GM04504 (cell line): Measurements from ENCODE around the gene SSPN.

Experiments
- DNase-seq: peaks from one replicate; pipeline ENCODE4 v3.0.0-alpha.2; 2012; ENCODE audit warnings: low read depth

The SSPN gene

DNA sequence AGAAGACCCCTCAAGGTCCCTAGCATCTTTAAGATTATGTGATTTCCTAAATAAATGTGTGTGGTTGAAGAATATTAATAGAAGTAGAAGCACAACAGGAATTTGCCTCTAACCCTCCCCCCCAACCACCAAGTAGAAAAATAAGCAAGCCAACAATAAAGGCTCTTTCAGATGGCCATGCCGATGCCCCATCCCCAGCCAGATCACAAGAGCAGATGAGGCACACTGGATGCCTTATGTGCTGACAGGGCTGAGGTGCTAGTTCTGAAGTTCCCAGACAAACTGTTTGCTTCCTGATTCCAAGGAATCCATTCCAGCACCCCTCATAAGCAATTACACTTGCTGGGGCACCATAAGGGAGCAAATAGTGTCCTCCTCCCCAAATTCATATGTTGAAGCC is 90.0 kb downstream of the SSPN start:
- DNase-seq: no peak

DNA sequence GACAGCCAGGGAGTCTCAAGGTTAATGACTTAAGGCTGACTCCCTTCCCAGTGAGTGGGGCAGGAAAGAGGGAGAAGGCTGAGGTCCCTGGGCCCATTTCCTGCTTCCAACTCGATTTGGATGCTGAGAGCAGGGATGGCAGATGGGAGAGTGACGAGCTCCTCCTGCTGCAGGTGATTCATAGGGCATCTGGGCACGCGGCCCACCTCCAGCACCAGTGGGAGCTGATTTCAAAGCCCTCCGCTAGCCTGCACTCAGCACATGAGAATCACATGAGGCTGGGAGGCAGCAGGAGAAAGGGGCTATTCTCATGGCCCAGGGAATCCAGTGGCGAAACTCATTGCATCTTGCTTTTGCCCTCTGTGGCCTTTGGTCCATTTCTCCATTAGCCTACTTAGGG is 90.8 kb downstream of the SSPN start:
- DNase-seq: no peak

- DNase-seq: no peak
Observed at GRCh38 chr12:26287671-26288381, 92.5 kb downstream of the SSPN start.

GRCh38 chr12:26290565-26290964 is 95.2 kb downstream of the SSPN start:
- no peak for DNase-seq

DNA sequence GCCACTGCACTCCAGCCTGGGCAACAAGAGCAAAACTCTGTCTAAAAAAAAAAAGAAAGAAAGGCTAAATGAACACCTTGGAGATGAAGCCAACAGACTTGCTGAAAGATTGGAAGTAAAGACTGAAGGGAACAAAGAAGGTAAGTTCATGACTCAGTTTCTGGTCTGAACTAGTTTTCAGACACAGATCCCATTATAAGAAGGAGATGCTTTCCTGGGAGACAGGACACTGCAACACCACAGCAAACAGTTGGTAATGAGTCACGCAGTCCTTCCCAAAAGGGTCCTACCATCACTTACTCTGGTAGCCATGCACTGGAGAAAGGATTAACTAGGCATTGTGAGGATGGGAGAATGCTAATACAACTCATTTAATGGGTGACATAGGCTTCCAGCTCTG is 97.2 kb downstream of the SSPN start:
- DNase-seq: no peak

GRCh38 chr12:26293612-26294011 is 98.2 kb downstream of the SSPN start:
- no peak for DNase-seq

DNA sequence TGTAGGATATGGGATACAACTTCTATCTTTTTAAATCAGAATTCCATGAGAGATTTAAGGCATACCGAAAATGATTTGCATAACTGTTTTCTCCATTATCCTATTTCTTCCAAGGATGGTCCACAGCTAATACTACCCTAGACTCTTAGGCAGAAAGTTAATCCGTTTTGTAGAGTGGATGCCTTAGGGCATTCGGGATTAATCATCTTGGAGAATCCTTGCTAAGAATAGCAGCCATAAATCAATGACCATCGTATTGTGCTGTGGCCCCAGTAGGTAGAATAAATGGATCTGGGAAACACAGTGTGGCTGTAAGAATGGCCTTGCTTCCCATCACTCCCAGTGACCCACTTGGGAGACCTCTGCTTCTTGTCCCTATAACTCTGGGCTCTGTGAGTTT is 99.6 kb downstream of the SSPN start:
- no peak for DNase-seq

DNA sequence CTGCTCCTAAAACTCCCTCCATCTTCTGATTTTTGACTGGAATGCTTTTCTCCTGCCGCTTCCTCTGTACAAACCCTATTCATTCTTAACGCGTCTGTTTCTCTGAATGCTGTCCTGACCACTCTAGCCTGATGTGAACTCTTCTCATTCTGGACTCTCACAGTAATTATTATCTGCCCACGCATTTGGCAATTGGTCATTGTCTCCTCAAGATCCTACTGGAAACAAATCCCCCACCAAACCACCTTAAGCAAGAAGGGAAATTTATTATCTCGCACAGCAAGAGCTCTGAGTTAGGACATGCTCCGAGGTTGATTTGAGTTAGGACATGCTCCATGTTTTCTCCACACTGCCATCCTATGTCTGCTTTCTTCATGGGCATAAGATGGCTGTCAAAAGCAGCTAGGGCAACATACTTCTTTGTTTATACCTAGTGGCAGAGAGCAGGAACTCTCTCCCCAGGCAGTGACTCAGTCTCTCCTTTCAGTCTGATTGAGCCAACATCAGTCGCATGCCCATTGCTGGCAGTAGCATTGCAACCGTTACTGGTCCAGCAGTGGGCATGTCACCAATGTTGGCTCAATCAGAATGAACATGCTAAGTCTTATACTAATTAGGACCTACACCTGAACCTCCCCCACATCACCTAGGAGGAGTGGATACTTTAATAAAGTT is 102.2 kb downstream of the SSPN start:
- no peak for DNase-seq

- DNase-seq: no peak
Observed at GRCh38 chr12:26298785-26299621, 103.6 kb downstream of the SSPN start.

DNA sequence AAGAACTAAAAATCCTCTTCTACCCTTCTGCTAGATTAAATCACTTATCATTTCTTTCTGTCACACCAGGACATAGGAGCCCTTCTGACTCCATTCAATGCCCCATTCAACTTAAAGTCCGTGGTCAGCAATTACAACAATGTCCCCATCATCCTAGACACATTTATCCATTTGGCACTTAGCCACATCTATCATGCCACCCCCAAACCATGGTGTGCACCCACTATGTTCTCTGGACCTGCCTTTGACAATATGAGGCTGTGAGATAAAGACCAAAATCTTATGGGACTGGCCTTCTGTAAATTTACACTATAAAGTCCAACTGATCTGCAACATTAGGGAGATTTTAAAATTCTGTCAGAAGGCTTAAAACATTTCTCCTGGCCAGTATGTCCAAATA is 104.4 kb downstream of the SSPN start:
- DNase-seq: no peak
